GM20431 (cell line): ENCODE measurements around the gene SYT15.

ENCODE experiments used
- in situ Hi-C: fragments of 300-500 bp; cut with MseI, MboI; formaldehyde crosslinking; loops from one replicate; pipeline ENCODE4 v1.15.0; 2020; ENCODE audit warnings: low sequenced_read_pairs; ENCODE audit not compliant: unreplicated experiment

Gene SYT15

GRCh38 chr10:46543466-46544377 is 35.2 kb upstream of the SYT15 start:
- in situ Hi-C loops, result loop anchor here (25.0 kb wide), 1 partner anchor 481 kb away; no protein-coding TSS in a partner anchor

DNA sequence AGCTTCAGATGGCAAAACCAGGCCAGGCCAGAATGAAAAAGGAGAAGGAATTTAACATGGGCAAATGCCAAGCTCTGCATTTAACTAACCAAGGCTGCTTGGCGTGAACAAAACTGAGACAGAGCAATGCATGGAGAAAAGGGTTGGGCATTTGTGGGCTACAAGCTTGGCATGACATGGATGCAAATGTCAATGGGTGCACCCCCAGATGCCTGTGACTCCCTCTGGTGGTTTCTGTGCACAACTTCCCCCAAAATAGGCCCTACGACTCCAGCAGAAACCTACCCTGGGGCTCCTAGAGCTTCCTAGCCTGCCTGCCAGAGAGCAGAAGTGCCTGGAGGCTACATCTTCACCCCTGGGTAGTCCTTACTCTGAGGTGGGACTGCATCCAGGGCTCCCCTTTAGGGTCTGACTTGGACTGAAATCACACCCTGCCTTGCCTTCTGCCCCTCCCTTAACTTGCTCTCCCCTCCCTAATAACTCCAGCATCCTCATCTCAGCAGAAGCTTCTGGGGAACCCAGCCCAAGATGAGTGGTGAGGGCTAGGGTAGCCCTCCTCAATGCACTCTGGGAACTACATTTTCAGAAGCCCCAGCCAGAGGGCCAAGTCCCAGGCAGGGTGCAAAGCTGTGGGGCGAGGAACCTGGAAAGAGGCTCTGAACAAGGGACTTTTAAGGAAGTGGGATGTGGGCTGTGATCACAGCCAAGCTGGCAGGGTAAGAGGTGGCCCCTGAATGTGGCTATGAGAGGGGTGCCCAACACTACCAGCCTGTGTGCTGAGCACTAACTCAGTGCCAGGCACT is 33.7 kb upstream of the SYT15 start:
- in situ Hi-C loops, result loop anchor here (25.0 kb wide), 1 partner anchor 483 kb away; no protein-coding TSS in a partner anchor

DNA sequence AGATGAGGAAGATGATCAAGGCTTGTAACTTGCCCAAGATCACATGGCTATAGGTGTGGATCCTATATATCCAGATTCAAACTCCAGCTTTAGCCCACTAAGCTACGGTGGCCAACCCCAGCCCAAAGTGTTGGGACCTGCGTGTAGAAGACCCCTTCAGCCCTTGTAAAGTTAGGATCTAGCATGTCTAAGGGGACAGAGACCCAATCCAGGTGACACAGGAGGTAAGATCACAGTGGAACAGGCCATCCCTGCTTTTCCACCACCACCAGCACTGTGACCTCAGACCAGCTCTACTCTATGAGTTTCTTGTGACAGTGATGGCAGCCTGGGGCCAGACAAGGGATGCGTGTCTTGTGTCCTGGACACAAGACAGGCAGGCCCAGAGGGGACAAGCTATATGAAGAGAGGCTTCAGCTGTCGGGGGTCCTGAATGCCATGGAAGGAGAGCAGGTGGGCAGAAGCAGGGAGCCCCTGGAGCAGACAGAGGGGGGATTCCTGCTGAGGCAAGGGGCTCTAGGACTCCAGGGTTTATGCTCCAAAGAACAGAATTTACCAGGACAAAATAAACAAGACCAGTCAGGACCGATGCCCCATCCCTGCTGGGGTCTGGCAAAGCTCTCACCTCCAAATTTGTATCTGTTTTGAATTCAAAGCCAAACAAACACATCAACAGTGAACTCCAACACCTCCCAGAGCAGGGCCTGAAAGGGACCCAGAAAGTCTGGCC is 32.9 kb upstream of the SYT15 start:
- in situ Hi-C loops, result loop anchor here (25.0 kb wide), 1 partner anchor 484 kb away; no protein-coding TSS in a partner anchor

GRCh38 chr10:46546591-46547540 is 32.1 kb upstream of the SYT15 start:
- in situ Hi-C loops, result loop anchor here (25.0 kb wide), 1 partner anchor 485 kb away; no protein-coding TSS in a partner anchor

DNA sequence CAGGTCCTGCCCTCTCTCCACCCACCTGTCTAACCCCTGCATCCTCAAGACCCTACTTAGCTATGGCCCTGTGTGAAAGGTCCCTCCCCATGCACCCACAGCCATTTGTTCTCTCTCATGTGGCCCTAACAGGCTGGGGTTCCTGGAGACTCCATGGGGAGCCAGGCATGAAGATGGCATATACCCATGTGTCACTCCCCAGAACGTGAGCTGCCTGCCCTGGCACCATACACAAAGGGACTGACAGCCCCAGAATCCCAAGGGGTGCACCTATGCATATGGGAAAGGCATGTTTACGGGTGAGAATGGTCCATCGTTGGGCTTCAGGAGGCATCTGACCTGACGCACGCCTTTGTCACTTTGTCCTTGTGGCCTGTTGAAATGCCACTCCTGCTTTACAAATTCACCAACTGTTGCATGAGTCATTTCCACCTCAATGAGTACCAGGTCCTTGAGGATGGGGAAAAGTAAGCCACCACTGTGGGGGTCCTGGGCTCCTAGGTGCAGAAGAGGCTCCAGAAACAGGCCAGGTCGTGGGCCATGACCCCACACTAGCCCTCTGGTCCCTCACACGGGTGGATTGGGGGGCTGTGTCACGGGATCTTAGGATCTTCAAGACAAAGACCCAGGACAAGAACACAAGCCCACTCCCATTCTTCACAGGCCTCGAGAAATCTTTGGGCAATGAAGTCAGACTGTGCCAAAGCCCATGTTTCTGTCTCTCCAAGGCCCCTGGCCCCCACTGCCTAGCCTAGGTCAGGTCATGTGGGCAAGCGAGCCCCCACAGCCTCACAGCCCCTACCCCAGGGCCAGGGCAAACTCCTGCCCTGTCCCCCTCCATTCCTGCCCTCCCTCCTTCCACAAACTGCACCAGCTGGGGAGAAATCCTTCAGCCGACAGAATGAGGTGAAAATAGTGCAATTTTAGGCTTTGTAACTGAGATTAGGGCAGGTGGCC is 31.1 kb upstream of the SYT15 start:
- in situ Hi-C loops, result loop anchor here (25.0 kb wide), 1 partner anchor 486 kb away; no protein-coding TSS in a partner anchor

GRCh38 chr10:46548498-46549090 is 30.3 kb upstream of the SYT15 start:
- in situ Hi-C loops, result loop anchor here (25.0 kb wide), 1 partner anchor 486 kb away; no protein-coding TSS in a partner anchor

DNA sequence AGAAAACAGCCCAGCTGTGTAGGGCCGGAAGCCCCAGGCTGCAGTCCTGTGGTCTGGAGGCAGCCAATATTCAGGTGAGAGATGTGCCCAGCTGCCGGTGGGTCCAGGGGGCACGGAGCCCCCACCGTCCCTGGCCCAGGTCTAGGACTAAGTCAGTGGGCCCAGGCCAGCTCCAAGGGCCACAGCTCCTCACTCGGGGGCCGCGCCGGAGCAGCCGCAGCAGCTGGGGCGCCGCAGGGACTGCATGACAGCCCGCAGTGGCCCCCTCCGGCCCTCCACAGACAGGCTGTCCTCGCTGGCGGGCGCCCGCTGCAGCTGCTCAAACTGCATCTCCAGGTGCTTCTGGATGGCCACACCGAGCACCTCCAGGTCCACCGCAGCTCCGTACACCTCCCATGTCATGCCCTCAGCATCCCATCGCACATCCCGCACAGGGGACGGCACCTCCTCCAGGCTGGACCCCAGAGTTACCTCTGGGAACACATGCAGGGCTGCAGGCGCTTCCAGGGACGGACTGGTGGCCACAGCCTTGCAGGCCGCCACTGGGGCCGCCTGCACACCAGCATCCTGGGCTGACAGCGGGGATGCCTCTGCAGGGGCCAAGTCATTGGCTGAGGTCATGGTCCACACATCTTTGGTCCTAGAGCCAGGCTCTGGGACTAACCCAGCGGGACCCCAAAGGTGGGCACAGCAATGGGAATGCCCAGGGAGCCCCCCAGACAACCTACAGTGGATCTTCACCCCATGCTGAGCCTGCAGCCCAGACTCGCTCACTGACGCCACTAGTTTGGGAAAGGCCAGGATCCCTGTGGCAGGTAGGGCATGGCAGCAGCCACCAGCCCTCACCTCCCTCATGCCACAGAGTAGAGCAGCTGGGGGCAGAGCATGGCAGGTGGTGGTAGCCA is 29.5 kb upstream of the SYT15 start:
- in situ Hi-C loops, result loop anchor here (25.0 kb wide), 1 partner anchor 487 kb away; no protein-coding TSS in a partner anchor

DNA sequence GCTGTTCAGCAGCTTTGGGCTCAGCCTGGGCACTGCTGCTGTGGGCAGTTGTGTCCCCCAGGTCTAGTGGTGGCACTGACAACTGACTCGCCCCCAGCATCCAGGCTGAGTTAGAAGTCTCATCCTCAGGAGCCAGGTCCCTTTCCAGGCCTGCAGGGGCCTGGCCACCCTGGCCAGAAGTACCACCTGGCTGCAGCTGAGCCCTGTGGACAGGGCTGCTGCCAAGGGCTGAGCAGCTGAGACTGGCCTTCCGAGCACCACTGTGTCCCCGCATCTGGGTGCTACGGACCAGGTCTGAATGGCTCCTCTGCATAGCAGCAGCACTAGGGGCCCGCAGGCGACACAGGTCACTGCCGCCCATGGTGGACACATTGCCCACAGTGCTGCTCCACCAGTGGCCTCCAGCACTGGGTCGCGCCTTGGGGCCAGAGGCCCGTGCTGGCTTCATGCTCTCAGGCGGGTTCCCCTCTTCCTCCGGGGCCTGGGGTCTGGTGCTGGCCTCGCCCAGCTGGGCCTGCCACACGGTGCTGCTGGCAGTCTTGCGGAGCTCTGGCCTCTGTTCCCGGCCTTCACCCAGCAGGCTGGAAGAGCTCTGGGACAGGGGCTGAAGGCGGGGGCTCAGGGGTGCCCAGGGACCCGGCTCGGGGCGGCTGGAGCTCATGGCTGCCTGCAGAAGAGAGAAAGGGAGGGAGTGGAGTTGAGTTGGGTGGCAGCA is 28.7 kb upstream of the SYT15 start:
- in situ Hi-C loops, result no loop called here

DNA sequence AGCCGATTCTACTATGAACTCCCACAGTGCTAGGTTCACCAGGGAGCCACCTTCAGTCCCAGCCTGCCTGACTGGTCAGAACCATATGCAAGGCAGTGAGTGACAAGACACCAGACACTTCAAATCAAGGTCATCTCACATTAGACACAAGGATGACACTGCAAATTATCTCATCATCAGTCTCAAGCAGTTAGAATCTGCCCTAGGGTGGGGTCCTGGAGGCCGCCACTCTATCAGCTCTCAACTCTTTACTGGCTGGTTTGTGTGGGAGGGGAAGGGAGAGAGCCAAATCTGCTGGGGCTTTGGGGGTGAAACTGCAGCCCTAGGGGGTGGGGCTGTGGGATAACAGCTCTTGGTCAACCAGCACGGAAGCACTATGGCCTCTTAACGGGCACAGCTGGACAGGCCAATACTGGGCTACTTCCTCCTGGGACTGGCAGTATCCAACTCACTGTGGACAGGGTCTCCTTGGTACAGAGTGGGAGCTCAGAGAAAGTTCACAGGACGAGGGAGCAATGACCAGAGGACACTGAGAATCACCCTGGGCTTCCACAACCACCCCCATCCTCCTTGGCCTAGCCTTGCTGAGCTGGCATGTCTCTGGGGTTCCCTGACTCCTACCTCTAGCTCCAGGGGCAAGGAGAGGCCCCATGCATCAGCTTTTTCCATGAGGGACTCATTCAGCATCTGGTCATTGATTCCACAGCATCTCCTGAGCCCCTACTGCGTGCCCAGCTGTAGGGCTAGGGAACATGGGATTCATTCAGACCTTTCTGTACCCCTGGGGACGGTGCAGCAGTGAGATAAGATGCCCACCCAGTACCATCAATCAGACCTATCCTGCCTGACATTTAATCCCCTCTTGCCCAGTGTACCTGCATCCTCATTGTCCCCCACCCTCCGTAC is 27.9 kb upstream of the SYT15 start:
- in situ Hi-C loops, result no loop called here

DNA sequence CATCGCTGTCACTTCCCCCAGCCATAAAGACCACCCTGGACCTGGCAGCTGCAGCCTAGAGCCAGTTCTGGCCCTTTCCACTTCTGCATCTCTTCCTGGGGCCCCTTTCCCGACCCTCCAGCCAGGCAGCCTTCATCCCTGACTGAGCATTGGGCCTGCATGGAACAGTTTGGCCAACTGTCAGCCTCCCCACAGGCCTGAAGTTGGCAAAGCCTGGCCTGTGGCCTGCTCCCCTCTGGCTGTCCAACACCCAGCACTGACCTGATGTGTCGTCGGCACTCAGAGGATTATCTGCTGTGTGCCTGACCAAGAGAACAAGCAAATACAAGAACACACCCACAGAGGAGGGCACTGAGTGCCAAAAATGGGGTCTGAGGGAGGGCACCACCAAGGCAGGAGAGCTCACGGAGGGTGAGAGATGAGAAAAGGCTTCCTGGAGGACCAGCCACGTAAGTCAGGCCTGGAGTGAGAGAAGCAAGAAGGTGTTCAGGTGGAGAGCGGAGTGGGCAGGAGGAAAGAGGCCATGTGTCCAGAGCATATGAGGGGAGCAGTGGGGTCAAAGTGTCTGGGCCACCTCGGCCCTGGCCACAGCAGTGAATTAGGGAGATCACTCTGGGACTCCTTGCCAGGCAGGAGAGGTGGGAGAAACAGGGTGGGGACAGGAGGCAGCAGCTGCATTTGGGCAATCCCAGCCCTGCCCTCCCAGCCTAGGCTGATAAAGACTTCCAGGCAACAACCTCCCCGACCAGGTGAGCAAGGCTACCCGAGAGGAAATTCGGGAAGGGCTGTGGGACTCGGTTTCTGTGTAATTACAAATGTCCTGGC is 27.0 kb upstream of the SYT15 start:
- in situ Hi-C loops, result no loop called here

- in situ Hi-C loops, result no loop called here
Observed at GRCh38 chr10:46552526-46553237, 26.2 kb upstream of the SYT15 start.

DNA sequence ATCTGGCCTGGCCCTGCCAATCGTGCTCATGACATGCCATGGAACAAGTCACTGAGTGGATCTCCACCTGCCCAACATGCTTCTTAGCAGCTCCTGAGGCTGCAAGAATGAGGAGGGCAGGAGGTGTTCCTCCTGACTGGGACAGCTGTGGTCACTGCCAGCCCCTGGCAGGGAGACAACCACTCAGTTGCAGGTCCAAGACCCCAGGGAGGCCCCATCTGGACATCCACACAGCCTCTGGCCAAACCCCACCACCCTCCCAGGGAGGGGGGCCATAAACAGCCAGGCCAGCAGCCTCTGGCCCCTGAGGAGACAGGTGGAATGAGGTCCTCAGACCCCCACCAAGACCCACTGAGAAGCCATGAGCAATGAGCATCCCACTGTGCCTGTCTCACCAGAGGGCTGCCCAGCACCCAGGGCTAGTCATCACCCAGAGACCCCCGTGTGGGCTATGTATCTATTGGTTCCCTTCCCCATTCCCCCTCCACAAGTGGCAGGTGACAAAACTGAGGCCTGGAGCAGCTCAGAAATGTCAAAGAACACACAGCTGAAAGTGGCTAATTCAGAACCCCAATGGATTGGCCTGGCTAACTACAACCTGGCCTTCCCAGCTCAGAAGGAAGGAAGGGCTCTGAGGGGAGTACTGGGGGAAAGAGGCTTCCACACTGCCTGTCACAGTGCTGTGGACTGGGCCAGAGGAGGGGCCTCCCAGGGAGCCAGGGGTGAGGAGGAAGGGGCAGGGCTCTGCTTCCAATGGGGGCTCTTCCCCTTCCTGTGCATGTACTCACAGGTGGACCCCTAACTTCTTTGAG is 25.5 kb upstream of the SYT15 start:
- in situ Hi-C loops, result no loop called here
